C4-2B (cell line): Measurements from ENCODE around the gene ZNRF1.
A peak's percentile ranks its signal among the peaks of the same experiment; 100 is the strongest.

Experiments
- H3K27ac ChIP-seq: fragments of 450-650 bp; 2 replicates; pipeline ENCODE4 v1.5.1; 2017
- ZFX ChIP-seq: fragments of 450-650 bp; IDR thresholded peaks from 2 replicates; pipeline ENCODE4 v1.6.1; 2017
- TF ChIP-seq, protein P1 (sequence below): fragments of 450-650 bp; conservative IDR thresholded peaks from 2 replicates; pipeline ENCODE4 v1.5.1; 2017; ENCODE audit warnings: mild to moderate bottlenecking

ZNRF1 gene

GRCh38 chr16:75112734-75113491 is 114.1 kb downstream of the ZNRF1 start:
- no peak overlapping the region for H3K27ac ChIP-seq
- TF ChIP-seq, protein P1, sequence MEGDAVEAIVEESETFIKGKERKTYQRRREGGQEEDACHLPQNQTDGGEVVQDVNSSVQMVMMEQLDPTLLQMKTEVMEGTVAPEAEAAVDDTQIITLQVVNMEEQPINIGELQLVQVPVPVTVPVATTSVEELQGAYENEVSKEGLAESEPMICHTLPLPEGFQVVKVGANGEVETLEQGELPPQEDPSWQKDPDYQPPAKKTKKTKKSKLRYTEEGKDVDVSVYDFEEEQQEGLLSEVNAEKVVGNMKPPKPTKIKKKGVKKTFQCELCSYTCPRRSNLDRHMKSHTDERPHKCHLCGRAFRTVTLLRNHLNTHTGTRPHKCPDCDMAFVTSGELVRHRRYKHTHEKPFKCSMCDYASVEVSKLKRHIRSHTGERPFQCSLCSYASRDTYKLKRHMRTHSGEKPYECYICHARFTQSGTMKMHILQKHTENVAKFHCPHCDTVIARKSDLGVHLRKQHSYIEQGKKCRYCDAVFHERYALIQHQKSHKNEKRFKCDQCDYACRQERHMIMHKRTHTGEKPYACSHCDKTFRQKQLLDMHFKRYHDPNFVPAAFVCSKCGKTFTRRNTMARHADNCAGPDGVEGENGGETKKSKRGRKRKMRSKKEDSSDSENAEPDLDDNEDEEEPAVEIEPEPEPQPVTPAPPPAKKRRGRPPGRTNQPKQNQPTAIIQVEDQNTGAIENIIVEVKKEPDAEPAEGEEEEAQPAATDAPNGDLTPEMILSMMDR: no peak
- TF ChIP-seq ZFX: no peak

DNA sequence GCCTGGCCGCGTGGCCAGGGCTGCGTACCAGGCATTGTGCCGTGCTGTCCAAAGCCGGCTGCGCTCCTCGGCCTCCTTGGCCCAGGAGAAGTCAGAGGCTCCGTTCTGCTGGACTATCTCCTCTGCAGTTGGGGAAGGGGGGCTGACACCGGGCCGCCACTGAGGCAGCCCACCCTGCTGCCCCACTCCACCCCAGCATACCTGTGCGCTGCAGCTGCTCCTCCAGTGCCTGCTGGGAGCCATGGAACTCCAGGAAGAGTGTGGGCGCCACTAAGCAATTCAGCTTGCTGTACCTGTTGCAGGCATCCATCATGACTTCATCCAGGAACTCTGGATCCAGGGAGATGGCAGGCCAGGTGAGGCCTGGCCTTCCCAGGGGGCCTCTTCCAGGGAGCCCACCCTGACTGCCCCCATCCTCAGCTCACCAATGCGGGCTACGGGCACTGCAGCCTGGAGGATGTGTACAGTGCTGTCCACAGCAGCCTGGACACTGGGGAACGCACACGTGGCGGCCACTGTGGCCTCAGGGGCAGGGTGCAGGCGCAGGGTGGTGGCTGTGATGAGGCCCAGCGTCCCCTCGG is 114.8 kb downstream of the ZNRF1 start:
- no peak overlapping the region for H3K27ac ChIP-seq
- TF ChIP-seq, protein P1: no peak
- no peak for TF ChIP-seq ZFX

DNA sequence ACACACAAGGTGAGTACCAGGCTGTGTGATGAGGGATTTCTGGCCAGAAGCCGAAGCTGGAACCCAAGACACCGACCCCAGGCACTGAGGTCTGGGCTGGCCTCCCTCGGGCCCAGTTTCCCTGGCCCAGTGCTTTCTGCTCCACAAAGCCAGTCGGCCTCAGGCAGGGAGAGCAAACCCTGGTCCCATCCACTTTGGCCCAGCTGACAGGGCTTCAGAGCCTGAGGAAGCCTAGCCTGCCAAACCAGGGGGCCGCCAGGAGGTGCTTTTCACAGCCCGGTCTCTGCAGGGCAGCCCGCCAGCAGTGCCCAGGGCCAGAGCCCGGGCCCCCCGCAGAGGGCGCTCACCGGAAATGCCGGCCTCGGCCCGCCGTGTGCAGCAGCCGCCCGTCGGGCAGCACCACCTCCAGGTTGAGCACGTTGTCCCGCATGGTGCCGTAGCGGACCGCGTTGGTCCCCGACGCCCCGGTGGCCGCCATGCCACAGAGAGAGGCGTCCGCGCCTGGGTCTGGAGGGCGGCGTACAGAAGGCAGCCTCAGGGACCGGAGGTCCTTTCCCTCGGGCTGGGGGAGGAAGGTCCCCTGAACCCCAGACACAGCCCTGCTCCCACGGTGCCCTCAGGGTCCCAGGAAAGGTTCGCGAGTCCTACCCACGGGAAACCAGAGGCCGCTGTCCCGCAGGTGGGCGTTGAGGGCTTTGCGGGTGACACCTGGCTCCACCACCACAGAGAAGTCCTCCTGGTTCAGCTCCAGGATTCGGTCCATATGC is 115.5 kb downstream of the ZNRF1 start:
- TF ChIP-seq ZFX: no peak
- TF ChIP-seq, protein P1: no peak
- no peak overlapping the region for H3K27ac ChIP-seq

- TF ChIP-seq, protein P1: no peak
- peak overlapping the region; percentile 84 for H3K27ac ChIP-seq
Observed at GRCh38 chr16:75114946-75115825, 116.4 kb downstream of the ZNRF1 start.

GRCh38 chr16:75116081-75116910 is 117.5 kb downstream of the ZNRF1 start, which contains the start of gene LDHD:
LDHD (minus strand) TSS chr16:75116780; CDS start chr16:75116720, 60 bp downstream.
- H3K27ac ChIP-seq: peak within 1 kb of the TSS; percentile 84
- TF ChIP-seq ZFX: peak; percentile 27
- TF ChIP-seq, protein P1: no peak

DNA sequence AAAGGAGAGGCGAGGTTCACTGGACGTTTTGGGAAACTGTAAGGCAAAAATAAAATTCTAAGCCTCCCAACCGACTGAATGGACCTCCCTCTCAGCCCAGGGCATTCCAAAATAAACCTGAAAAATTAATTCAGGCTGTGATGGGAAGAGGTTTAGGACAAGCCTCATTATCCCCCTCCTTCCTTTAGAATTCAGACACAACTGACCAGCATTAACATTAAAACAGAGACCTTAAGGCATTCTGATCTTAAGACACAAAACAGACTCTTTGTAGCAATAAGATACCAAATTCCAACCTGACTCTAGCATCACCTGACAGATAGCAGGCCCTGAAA is 118.1 kb downstream of the ZNRF1 start:
- peak overlapping the region; percentile 84 for H3K27ac ChIP-seq
- TF ChIP-seq ZFX: no peak
- TF ChIP-seq, protein P1: no peak
